Smooth muscle cell (in vitro differentiated cells): ENCODE measurements around the gene SH2D4B. TPM values are rescaled to one million over a fixed set of nuclear protein-coding genes. Genes with fewer than 3 reads are reported as not detected.

Experiments used
- DNase-seq: peaks from one replicate; lab custom pipeline; 2025; ENCODE audit not compliant: unreplicated experiment; lab: John Stamatoyannopoulos, UW
- H2AFZ ChIP-seq: fragments of 200-600 bp; sonication (generic); 2 replicates; pipeline ENCODE4 v1.6.0; 2016; ENCODE audit warnings: antibody characterized with exemption, low read depth, mild to moderate bottlenecking
- H3F3A ChIP-seq: fragments of 200-600 bp; sonication (generic); 2 replicates; pipeline ENCODE4 v1.6.0; 2017; ENCODE audit warnings: antibody characterized with exemption, low read depth
- H3K27ac ChIP-seq: fragments of 200-600 bp; sonication (generic); 2 replicates; pipeline ENCODE4 v1.5.1; 2016; ENCODE audit warnings: low read depth, mild to moderate bottlenecking
- H3K27me3 ChIP-seq: fragments of 200-600 bp; sonication (generic); 2 replicates; pipeline ENCODE4 v1.6.1; 2016; ENCODE audit warnings: low read depth, mild to moderate bottlenecking
- H3K36me3 ChIP-seq: fragments of 200-600 bp; sonication (generic); 2 replicates; pipeline ENCODE4 v1.5.1; 2016; ENCODE audit warnings: low read depth
- H3K4me1 ChIP-seq: fragments of 200-600 bp; sonication (generic); 2 replicates; pipeline ENCODE4 v1.5.1; 2016; ENCODE audit warnings: low read depth
- H3K4me2 ChIP-seq: fragments of 200-600 bp; sonication (generic); 2 replicates; pipeline ENCODE4 v1.6.0; 2016; ENCODE audit warnings: mild to moderate bottlenecking
- H3K4me3 ChIP-seq: fragments of 200-600 bp; sonication (generic); 2 replicates; pipeline ENCODE4 v1.5.1; 2016; ENCODE audit warnings: mild to moderate bottlenecking
- H3K79me2 ChIP-seq: fragments of 200-600 bp; sonication (generic); 2 replicates; pipeline ENCODE4 v1.6.0; 2016; ENCODE audit warnings: low read depth, mild to moderate bottlenecking
- H3K9ac ChIP-seq: fragments of 200-600 bp; sonication (generic); 2 replicates; pipeline ENCODE4 v1.6.0; 2016; ENCODE audit warnings: low read depth
- H3K9me3 ChIP-seq: fragments of 200-600 bp; sonication (generic); replicated peaks from 2 replicates; pipeline ENCODE4 v1.5.1; 2016; ENCODE audit warnings: low read depth
- H4K20me1 ChIP-seq: fragments of 200-600 bp; sonication (generic); 2 replicates; pipeline ENCODE4 v1.6.0; 2016; ENCODE audit warnings: low read depth
- WGBS: methylation state at CpG from one replicate; pipeline ENCODE4 v1.1.7; 2016; ENCODE audit warnings: low lambda C conversion rate; 5-methylcytosine and 5-hydroxymethylcytosine counted together
- polyA plus RNA-seq: library from polyadenylated mRNA; unstranded; fragments of >200 nt; fragmentation: Nextera tagmentation; extraction: Ambion mirVana; gene quantifications from 2 replicates; pipeline ENCODE4 v1.2.1, GENCODE V29; 2016
- total RNA-seq: library from RNA; depleted of rRNA; stranded (reverse); fragments of >200 nt; gene quantifications from 2 replicates; pipeline ENCODE4 v1.2.3, GENCODE V29; 2014
- TF ChIP-seq, protein P1 (sequence below): fragments of 200-600 bp; sonication (generic); IDR thresholded peaks from 2 replicates; pipeline ENCODE4 v1.5.1; 2017; ENCODE audit warnings: borderline replicate concordance, mild to moderate bottlenecking, antibody characterized with exemption; ENCODE audit not compliant: insufficient read depth, poor library complexity, severe bottlenecking

The SH2D4B gene
- total and polyA plus RNA-seq, 2 experiments from 2014 or later, result 0.13 TPM; not detected in 1

DNA sequence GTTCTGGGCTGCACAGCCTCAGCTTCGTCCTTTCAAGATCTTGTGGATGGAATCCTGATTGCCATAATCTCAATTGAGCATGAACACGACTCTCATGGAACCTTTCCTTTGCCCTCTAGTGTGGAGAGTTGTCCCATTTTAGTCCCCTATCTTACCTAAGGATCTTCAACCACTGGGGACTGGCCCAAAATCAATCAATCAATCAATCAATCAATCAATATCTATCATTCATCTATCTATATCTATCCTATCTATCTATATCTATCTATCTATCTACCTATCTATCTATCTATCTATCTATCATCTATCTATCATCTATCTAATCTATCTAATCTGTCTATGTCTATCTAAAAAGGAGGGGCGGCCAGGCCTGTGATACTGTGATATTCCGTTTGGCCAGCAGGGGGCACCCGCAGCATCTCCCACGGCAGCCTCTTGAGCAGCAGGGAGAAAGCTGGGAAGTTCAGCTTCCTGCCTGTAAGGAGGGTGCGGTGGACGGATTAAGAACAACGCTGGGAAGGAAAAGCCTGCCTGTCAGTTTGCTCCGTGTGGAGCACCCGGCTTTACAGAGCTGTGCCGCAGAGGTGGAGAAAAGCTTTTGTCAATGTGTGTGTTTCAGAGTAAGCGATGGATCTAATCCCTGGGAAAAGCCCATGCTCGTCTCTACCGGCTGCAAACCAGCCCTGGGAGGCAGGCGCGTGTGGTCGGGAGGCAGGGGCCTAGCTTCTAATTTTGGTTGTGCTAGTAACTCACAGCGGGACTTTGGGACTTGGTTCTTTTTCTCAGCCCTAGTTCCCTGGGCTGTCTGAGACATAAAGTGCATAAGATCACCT, 124.9 kb downstream of the SH2D4B start:
- TF ChIP-seq, protein P1, sequence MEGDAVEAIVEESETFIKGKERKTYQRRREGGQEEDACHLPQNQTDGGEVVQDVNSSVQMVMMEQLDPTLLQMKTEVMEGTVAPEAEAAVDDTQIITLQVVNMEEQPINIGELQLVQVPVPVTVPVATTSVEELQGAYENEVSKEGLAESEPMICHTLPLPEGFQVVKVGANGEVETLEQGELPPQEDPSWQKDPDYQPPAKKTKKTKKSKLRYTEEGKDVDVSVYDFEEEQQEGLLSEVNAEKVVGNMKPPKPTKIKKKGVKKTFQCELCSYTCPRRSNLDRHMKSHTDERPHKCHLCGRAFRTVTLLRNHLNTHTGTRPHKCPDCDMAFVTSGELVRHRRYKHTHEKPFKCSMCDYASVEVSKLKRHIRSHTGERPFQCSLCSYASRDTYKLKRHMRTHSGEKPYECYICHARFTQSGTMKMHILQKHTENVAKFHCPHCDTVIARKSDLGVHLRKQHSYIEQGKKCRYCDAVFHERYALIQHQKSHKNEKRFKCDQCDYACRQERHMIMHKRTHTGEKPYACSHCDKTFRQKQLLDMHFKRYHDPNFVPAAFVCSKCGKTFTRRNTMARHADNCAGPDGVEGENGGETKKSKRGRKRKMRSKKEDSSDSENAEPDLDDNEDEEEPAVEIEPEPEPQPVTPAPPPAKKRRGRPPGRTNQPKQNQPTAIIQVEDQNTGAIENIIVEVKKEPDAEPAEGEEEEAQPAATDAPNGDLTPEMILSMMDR, result peak; percentile 91
- 9% methylated on average over 19 of the region's 19 CpGs for WGBS
- H3K4me1 ChIP-seq, result peaks cover 10% of the 10 kb centered on the region
- H3K36me3 ChIP-seq, result no peaks in the 10 kb centered on the region
- peaks cover 5% of the 10 kb centered on the region for H3F3A ChIP-seq
- H3K4me2 ChIP-seq, result peak overlapping the region; percentile 82
- peak; percentile 57 for DNase-seq
- no peaks in the 10 kb centered on the region for H3K27me3 ChIP-seq
- H3K79me2 ChIP-seq, result no peaks in the 10 kb centered on the region
- no peaks in the 10 kb centered on the region for H3K9me3 ChIP-seq
- peak overlapping the region; percentile 32 for H3K4me3 ChIP-seq
- no peak overlapping the region for H3K9ac ChIP-seq
- no peak overlapping the region for H3K27ac ChIP-seq
- H4K20me1 ChIP-seq, result no peaks in the 10 kb centered on the region
- peak overlapping the region; percentile 88 for H2AFZ ChIP-seq

DNA sequence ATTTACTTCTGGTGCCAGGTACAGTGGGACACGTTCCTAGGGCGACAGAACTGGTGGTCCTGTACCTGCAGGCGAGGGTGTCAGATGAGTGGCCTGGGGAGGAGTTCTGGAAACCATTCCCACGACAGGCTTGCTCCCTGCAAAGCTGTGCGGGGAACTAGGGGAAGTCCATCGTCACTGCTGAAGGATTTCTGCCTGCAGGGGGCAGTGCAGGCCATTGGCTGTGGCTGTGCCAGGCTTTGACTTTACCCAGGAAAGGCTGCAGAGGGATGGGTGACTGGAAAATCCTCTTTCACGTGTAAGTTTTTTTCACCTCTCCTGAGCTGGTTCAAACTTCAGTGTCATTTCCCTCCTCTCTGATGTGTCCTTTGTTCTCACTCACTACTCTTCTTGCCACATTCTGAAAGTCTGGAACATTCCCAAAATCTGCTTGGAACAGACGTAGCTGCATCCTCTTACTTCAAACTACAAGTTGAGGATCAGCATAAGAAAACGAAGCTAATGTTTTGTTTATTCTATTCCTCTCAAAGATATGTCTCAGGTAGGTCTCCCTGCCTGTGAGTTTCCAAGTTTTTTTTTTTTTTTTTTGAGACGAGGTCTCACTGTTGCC, 126.5 kb downstream of the SH2D4B start:
- Histone ChIP-seq H3K27me3 (no peaks in the 10 kb centered on the region), H3K27ac (no peak overlapping the region), H2AFZ (no peak overlapping the region), H3K79me2 (no peaks in the 10 kb centered on the region), H3K4me2 (no peak overlapping the region), H3K9ac (no peak overlapping the region), H4K20me1 (no peaks in the 10 kb centered on the region), H3K4me1 (peaks cover 10% of the 10 kb centered on the region), H3K36me3 (no peaks in the 10 kb centered on the region), H3K9me3 (no peaks in the 10 kb centered on the region), H3K4me3 (no peak overlapping the region), H3F3A (peaks cover 5% of the 10 kb centered on the region)
- peak; percentile 46 for DNase-seq
- TF ChIP-seq, protein P1, result peak; percentile 91
- WGBS, result 22% methylated on average over 10 of the region's 10 CpGs

DNA sequence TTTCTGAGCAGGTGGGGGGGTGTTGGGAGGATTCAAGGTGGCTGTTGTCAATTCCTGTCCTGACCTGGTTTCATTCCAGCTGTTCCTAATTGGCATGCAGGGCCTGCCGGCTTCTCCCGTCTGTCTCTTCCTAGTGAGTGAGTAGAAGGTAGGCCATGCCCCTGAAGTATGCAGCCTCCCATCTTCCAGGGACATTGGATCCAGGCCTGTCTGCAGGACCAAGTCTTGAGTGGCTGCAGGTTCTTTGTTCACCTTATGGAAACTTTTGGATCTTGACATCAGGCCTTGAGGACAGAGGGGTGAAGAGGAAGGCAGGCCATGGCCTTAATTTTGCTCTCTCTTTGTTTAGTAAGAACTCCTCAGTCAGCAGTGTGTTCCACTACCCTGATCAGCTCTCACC, 131.8 kb downstream of the SH2D4B start:
- Histone ChIP-seq H4K20me1 (no peaks in the 10 kb centered on the region), H3K79me2 (no peaks in the 10 kb centered on the region), H3K27me3 (no peaks in the 10 kb centered on the region), H3K36me3 (no peaks in the 10 kb centered on the region), H3K4me3 (no peak overlapping the region), H3K4me1 (no peaks in the 10 kb centered on the region), H3K9me3 (no peaks in the 10 kb centered on the region), H3K27ac (no peak overlapping the region), H2AFZ (no peak overlapping the region), H3F3A (no peaks in the 10 kb centered on the region), H3K4me2 (no peak overlapping the region), H3K9ac (no peak overlapping the region)
- TF ChIP-seq, protein P1, result no peak
- DNase-seq, result no peak
- WGBS, result 80% methylated on average over 2 of the region's 2 CpGs

DNA sequence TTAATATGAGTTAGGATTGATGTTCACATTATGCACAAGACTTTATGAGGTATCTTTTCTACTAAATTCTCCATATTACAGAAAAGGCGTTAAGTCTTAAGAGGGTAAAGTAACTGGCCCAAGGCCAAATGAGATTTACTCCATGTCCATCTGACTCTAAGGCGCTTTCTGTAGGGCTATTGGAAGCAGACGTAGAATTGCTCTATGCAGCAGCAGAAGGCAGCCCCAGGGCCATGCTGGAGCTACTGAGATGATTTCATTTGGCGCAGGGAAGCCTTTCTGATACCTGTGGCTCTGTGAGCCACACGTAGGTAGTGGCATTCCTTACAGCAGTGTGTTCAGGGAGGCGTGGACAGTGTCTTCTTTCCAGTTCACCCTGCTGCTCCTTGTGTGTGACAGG, 133.1 kb downstream of the SH2D4B start:
- Histone ChIP-seq H3K4me1 (no peaks in the 10 kb centered on the region), H3K79me2 (no peaks in the 10 kb centered on the region), H4K20me1 (no peaks in the 10 kb centered on the region), H3K4me2 (no peak overlapping the region), H3F3A (no peaks in the 10 kb centered on the region), H3K4me3 (no peak overlapping the region), H2AFZ (no peak overlapping the region), H3K9me3 (no peaks in the 10 kb centered on the region), H3K9ac (no peak overlapping the region), H3K36me3 (no peaks in the 10 kb centered on the region), H3K27me3 (no peaks in the 10 kb centered on the region), H3K27ac (no peak overlapping the region)
- no peak for DNase-seq
- TF ChIP-seq, protein P1, result no peak
- WGBS, result 89% methylated on average over 6 of the region's 6 CpGs
